ENCODE results near the gene GSTA2.

- TF ChIP-seq CTCF (IDR thresholded peaks at IDR 0.05) (no peak), POLR2AphosphoS5 (IDR thresholded peaks at IDR 0.05) (no peak)
Measured at GRCh38 chr6:52802806-52803205, 39.5 kb upstream of the GSTA2 start.

All from breast epithelium (tissue), 3 donors.